ENCODE measurements around the gene ZFPL1.
A peak's percentile ranks its signal among the peaks of the same experiment; 100 is the strongest.

Gene ZFPL1

DNA sequence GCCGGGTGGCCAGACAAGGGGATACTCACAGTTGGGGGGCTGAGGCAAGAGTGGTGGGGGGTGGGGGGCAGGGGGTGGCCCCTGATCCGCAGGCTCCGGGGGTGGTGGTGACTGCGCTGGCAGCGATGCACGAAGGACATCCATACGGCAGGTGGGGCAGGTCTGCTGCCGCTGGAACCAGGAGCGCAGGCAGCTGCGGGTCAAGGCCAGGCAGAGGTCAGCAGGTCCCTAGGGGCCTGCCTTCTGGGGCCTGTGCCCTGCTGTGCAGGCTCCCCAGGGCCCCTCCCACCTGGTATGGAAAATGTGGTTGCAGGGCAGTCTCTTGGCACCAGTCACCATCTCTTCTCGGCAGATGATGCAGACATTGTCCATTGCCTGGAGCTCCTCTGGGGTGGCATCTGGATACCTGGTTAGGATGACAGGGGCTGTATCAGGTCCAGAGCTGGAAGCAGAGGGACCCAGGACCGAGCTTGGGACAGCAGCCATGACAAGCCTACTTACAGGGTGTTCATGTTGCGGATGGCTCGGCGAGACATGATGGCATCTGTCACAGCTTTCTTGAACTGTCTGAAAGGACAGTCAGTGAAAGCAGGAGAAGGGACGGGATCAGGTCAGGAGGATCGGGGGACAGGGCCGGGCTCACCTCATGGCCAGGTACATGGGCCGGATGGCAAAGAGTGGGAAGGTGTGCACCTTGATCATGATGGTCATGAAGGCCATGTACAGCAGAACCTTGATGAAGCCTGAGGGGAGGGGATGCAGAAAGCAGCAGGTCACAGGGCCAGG lies 46.8 kb downstream of the ZFPL1 start:
- DNase-seq (ENCODE audit: low spot score), result no peak

DNA sequence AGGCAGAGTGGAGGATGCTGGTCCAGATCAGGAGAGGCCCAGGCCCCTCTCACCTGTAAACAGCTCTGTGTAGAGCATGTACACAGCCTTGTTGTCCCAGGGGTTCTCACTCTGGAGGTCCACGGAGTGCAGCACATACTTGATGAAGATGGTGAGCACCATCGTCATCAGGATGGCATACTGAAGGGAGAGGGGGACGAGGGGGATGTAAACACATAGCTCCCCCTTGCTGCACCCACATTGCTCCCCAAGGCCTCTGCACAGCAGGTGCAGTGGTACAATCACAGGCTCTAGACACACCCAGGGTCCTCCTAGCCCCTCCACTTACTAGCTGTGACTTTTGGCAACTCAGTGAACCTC lies 47.4 kb downstream of the ZFPL1 start:
- DNase-seq (ENCODE audit: low spot score), result no peak

- DNase-seq (ENCODE audit: low spot score), result no peak
Measured at GRCh38 chr11:65131895-65132237, 47.8 kb downstream of the ZFPL1 start.

- no peak for DNase-seq (ENCODE audit: low spot score)
Measured at GRCh38 chr11:65132238-65132987, 48.4 kb downstream of the ZFPL1 start.

DNA sequence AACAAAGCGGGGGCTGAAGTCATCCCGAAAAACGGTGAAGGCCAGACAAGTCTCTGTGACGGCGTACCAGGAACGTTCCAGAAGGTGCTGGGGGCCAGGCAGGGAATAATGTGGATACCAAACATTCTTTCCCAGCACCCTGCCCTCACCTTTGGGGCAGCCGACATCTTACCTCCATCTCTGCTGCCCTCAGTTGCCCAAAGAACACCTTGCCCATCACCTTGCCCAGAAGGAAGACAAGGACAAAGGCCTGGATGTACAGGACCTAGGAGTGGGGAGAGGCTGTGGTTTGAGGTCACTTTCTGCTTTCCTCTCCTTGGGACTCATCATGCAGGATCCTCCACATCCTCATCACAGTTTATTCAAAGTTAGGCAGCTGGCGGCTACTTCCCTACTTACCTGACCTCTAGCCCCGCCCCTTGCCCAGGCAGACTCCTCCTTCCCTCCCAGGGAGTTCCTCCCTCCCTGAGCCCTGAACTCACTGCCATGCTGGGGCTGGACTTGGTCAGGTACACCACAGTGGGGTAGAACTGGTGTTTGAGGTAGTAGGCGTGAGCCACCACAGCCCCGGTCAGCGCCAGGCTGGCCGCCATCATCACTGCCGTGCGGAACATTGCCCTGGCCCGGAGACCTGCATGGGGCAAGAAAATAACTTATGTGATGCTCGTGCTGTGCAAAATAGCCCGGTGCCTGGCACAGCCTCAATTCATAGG lies 49.1 kb downstream of the ZFPL1 start:
- DNase-seq (ENCODE audit: low spot score), result peak; percentile 80

DNA sequence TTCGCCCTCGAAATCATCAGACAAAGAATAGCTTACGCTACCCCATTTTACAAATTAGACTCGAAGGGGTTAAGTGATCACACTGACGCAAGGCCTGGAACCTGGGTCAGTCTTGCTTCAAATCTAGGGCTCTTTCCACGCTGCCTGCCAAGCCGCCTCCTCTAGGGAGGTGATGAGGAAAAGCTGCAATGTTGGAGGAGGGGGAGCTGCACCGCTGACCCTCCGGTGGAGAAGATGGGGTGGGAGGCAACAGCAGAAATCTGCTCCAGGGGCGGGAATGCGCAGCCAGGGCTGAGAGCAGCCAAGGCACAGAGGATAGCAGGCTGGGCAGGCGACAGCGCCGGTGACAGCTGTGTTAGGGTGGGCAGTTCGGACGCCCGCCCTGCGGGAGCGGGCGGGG lies 49.7 kb downstream of the ZFPL1 start:
- no peak for DNase-seq (ENCODE audit: low spot score)

DNA sequence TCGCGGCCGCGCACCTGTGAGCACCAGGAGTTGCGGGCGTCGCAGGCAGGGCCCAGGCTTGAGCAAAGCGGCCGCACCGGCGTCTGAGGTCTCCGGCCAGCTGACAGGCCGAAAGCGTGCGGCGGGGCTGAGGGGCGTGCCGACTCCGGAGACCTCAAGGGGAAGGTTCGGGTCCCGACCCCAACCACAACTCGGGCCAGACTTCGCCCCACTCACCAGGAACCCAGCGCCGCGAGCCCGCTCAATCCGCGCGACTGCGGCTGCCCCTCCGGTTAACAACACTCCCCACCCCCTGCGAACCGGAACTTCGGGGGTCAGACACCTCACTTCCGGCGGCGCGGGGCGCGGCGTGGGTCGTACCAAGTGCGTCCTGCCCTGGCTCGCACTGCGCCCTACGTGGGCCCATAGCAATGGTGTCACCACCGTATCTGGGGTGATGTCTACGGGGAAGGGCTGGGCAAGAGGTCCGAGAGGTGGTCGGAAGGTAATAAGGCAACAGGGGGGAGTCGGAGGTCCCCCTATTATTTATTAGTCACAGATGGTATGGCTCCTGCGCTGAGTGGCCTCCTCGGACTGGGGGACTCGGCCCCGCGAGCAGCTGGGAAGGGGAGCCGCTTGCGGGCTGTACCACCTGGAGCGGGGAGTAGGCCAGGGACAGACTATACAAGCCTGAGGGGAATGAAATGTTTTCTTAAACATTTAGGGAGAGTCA lies 50.4 kb downstream of the ZFPL1 start, which contains the start of gene SYVN1:
Gene SYVN1 (minus strand): TSS at position 280 of the 712 bp plus-strand sequence. CDS start 918 bp downstream, outside the sequence.
- peak; percentile 89 for DNase-seq (ENCODE audit: low spot score)

GRCh38 chr11:65134952-65135632 lies 51.1 kb downstream of the ZFPL1 start:
- DNase-seq (ENCODE audit: low spot score), result peak; percentile 98

DNA sequence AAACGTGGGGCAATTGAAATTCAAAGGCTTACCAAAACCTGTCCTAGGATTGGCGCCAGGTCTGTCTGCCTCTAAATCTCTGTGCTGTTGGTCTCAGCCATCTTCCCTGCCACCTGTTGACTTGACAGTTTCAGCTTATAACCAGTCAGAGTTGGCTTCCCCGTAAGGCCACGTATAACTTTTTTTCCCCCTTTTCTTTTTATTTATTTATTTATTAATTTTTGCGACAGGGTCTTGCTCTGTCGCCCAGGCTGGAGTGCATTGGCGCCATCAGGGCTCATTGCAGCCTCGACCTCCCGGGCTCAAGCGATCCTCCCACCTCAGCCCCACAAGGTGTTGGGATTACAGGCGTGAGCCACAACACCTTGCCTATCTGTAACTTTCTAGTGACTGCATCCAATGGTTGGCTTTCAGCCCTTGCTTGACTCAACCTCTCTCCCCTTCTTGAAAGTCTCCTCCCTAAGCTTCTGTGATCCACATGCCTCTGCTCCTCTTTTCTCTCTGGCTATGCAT lies 51.7 kb downstream of the ZFPL1 start:
- no peak for DNase-seq (ENCODE audit: low spot score)

GRCh38 chr11:65136515-65137096 lies 52.6 kb downstream of the ZFPL1 start:
- no peak for DNase-seq (ENCODE audit: low spot score)

Data from kidney tubule cell (primary cell).